Effector CD8-positive, alpha-beta T cell (primary cell): ENCODE measurements around the gene VSTM4.

Experiments used
- DNase-seq: peaks from one replicate; lab custom pipeline; 2025; lab: John Stamatoyannopoulos, UW

Gene VSTM4

GRCh38 chr10:49091450-49092210 is 23.7 kb downstream of the VSTM4 start:
- no peak for DNase-seq

GRCh38 chr10:49090696-49091380 is 24.5 kb downstream of the VSTM4 start:
- DNase-seq: no peak

GRCh38 chr10:49090189-49090575 is 25.1 kb downstream of the VSTM4 start:
- no peak for DNase-seq

GRCh38 chr10:49089557-49090188 is 25.6 kb downstream of the VSTM4 start:
- DNase-seq: no peak

GRCh38 chr10:49089152-49089551 is 26.2 kb downstream of the VSTM4 start:
- no peak for DNase-seq

- no peak for DNase-seq
Observed at GRCh38 chr10:49086889-49087288, 28.4 kb downstream of the VSTM4 start.

- DNase-seq: no peak
Observed at GRCh38 chr10:49083261-49083660, 32.1 kb downstream of the VSTM4 start.

- DNase-seq: no peak
Observed at GRCh38 chr10:49082766-49083165, 32.6 kb downstream of the VSTM4 start.

GRCh38 chr10:49081547-49082275 is 33.6 kb downstream of the VSTM4 start:
- DNase-seq: no peak

- no peak for DNase-seq
Observed at GRCh38 chr10:49080965-49081364, 34.4 kb downstream of the VSTM4 start.

GRCh38 chr10:49080071-49080470 is 35.3 kb downstream of the VSTM4 start:
- no peak for DNase-seq

GRCh38 chr10:49079499-49079898 is 35.8 kb downstream of the VSTM4 start:
- DNase-seq: no peak

- DNase-seq: no peak
Observed at GRCh38 chr10:49079072-49079471, 36.2 kb downstream of the VSTM4 start.

- no peak for DNase-seq
Observed at GRCh38 chr10:49078433-49078832, 36.9 kb downstream of the VSTM4 start.

- no peak for DNase-seq
Observed at GRCh38 chr10:49076741-49077521, 38.4 kb downstream of the VSTM4 start.

GRCh38 chr10:49076319-49076718 is 39.0 kb downstream of the VSTM4 start:
- no peak for DNase-seq

- DNase-seq: no peak
Observed at GRCh38 chr10:49075743-49076142, 39.6 kb downstream of the VSTM4 start.

GRCh38 chr10:49074836-49075682 is 40.3 kb downstream of the VSTM4 start:
- DNase-seq: no peak

GRCh38 chr10:49072166-49072885 is 43.0 kb downstream of the VSTM4 start:
- no peak for DNase-seq
